ENCODE data around the gene ARFIP2. TPM values are rescaled to one million over a fixed set of nuclear protein-coding genes. Genes with fewer than 3 reads are reported as not detected.

Gene ARFIP2
- total RNA-seq, 2 donors from 2014 or later = 45.9 to 48.2 TPM

Other genes with a start within 250 kb of the ARFIP2 start
- 10 to 100 TPM; 22.8 to 26.8 TPM for gene FHIP1B, start 246.7 kb downstream of the ARFIP2 start, total RNA-seq
- gene CNGA4, start 242.2 kb downstream of the ARFIP2 start, total RNA-seq = under 1 TPM; 0.29 to 0.46 TPM
- gene CCKBR, start 221.5 kb downstream of the ARFIP2 start, total RNA-seq = not detected
- gene CAVIN3, start 160.8 kb downstream of the ARFIP2 start, total RNA-seq = 10 to 100 TPM; 12.0 to 15.1 TPM
- 10 to 100 TPM; 21.7 to 25.9 TPM for gene SMPD1, start 90.9 kb downstream of the ARFIP2 start, total RNA-seq
- gene APBB1, start 62.2 kb downstream of the ARFIP2 start, total RNA-seq = 10 to 100 TPM; 42.0 to 63.8 TPM
- gene HPX, start 40.3 kb downstream of the ARFIP2 start, total RNA-seq = 1 to 10 TPM; 1.2 to 1.6 TPM
- 1 to 10 TPM; 8.4 to 9.2 TPM for gene TRIM3, start 7.4 kb downstream of the ARFIP2 start, total RNA-seq
- gene TIMM10B, start 170 bp upstream of the ARFIP2 start, total RNA-seq = 10 to 100 TPM; 32.7 to 35.1 TPM
- 10 to 100 TPM; 38.5 to 44.4 TPM for gene DNHD1, start 15.9 kb upstream of the ARFIP2 start, total RNA-seq
- gene RRP8, start 122.3 kb upstream of the ARFIP2 start, total RNA-seq = 10 to 100 TPM; 25.0 to 31.5 TPM
- gene ILK, start 122.4 kb upstream of the ARFIP2 start, total RNA-seq = 100 to 1,000 TPM; 114 to 118 TPM
- gene TAF10, start 130.9 kb upstream of the ARFIP2 start, total RNA-seq = 100 to 1,000 TPM; 108 to 123 TPM
- 10 to 100 TPM; 56.0 to 62.1 TPM for gene TPP1, start 138.1 kb upstream of the ARFIP2 start, total RNA-seq
- 1 to 10 TPM; 2.1 to 2.9 TPM for gene DCHS1, start 174.5 kb upstream of the ARFIP2 start, total RNA-seq
- 10 to 100 TPM; 38.2 to 39.8 TPM for gene MRPL17, start 202.0 kb upstream of the ARFIP2 start, total RNA-seq